IPS-20b (cell line): ENCODE results near the gene USP21.

ENCODE experiments used
- H3K27ac ChIP-seq: one replicate; pipeline ENCODE4 v1.5.1; 2013; ENCODE audit warnings: low read length
- H3K27me3 ChIP-seq: 2 replicates; pipeline ENCODE4 v1.6.1; 2013; ENCODE audit warnings: mild to moderate bottlenecking, low read length, inconsistent platforms; ENCODE audit not compliant: insufficient read depth
- H3K36me3 ChIP-seq: 2 replicates; pipeline ENCODE4 v1.6.1; 2013; ENCODE audit warnings: low read depth, mild to moderate bottlenecking, inconsistent platforms, low read length, moderate library complexity; ENCODE audit not compliant: insufficient read depth
- H3K4me1 ChIP-seq: 2 replicates; pipeline ENCODE4 v1.6.1; 2013; ENCODE audit warnings: mild to moderate bottlenecking, control low read depth, inconsistent platforms, low read length, moderate library complexity; ENCODE audit not compliant: insufficient read depth
- H3K4me3 ChIP-seq: 2 replicates; pipeline ENCODE4 v1.5.1; 2013; ENCODE audit warnings: mild to moderate bottlenecking, low read length, inconsistent platforms
- H3K9ac ChIP-seq: 2 replicates; pipeline ENCODE4 v1.6.1; 2013; ENCODE audit warnings: low read depth, mild to moderate bottlenecking, inconsistent platforms, low read length, moderate library complexity
- H3K9me3 ChIP-seq: 2 replicates; pipeline ENCODE4 v1.6.1; 2013; ENCODE audit warnings: mild to moderate bottlenecking, low read depth, low read length, inconsistent platforms; ENCODE audit not compliant: insufficient read depth

USP21 gene

GRCh38 chr1:161173711-161174110, 14.4 kb downstream of the USP21 start:
- peaks cover 6% of the 10 kb centered on the region; the same call in 1 of the 2 replicates for H3K4me1 ChIP-seq
- H3K9me3 ChIP-seq = no peaks in the 10 kb centered on the region
- H3K27ac ChIP-seq = no peak overlapping the region
- no peak overlapping the region for H3K9ac ChIP-seq
- no peak overlapping the region for H3K4me3 ChIP-seq
- H3K36me3 ChIP-seq = peaks cover 63% of the 10 kb centered on the region
- H3K27me3 ChIP-seq = no peaks in the 10 kb centered on the region

- Histone ChIP-seq H3K36me3 (peaks cover 52% of the 10 kb centered on the region), H3K27ac (no peak overlapping the region), H3K4me1 (peaks cover 6% of the 10 kb centered on the region; the same call in 1 of the 2 replicates), H3K27me3 (no peaks in the 10 kb centered on the region), H3K4me3 (no peak overlapping the region), H3K9ac (no peak overlapping the region), H3K9me3 (no peaks in the 10 kb centered on the region)
These were observed 15.6 kb downstream of the USP21 start for GRCh38 chr1:161174911-161175310.

- Histone ChIP-seq H3K9ac (no peak overlapping the region), H3K36me3 (peaks cover 45% of the 10 kb centered on the region), H3K4me3 (0 out of 2 replicates have a peak overlapping the region, but pooled peaks have one; percentile 84), H3K27me3 (no peaks in the 10 kb centered on the region), H3K27ac (no peak overlapping the region), H3K9me3 (no peaks in the 10 kb centered on the region), H3K4me1 (peaks cover 6% of the 10 kb centered on the region; the same call in 1 of the 2 replicates)
These were observed 16.6 kb downstream of the USP21 start for GRCh38 chr1:161175771-161176453.

- peaks cover 6% of the 10 kb centered on the region; the same call in 1 of the 2 replicates for H3K4me1 ChIP-seq
- H3K36me3 ChIP-seq = peaks cover 38% of the 10 kb centered on the region
- peak overlapping the region; percentile 79; the same call in 1 of the 2 replicates for H3K9ac ChIP-seq
- peak overlapping the region; percentile 84 for H3K4me3 ChIP-seq
- H3K27me3 ChIP-seq = no peaks in the 10 kb centered on the region
- H3K9me3 ChIP-seq = no peaks in the 10 kb centered on the region
- no peak overlapping the region for H3K27ac ChIP-seq
These were observed 17.3 kb downstream of the USP21 start for GRCh38 chr1:161176468-161177111.

- no peaks in the 10 kb centered on the region for H3K27me3 ChIP-seq
- H3K4me1 ChIP-seq = peaks cover 6% of the 10 kb centered on the region; the same call in 1 of the 2 replicates
- H3K9me3 ChIP-seq = no peaks in the 10 kb centered on the region
- H3K9ac ChIP-seq = peak within 1 kb of the TSS; percentile 79; the same call in 1 of the 2 replicates
- no peak within 1 kb of the TSS for H3K27ac ChIP-seq
- H3K36me3 ChIP-seq = peaks cover 31% of the 10 kb centered on the region
- H3K4me3 ChIP-seq = peak within 1 kb of the TSS; percentile 84
These were observed 18.0 kb downstream of the USP21 start, which contains the start of gene B4GALT3 for GRCh38 chr1:161177112-161177935. TSS of gene B4GALT3 (minus strand) at chr1:161177507. CDS start at chr1:161176060, 1,447 bp downstream.

GRCh38 chr1:161177936-161178244, 18.6 kb downstream of the USP21 start:
- Histone ChIP-seq H3K9me3 (no peaks in the 10 kb centered on the region), H3K4me3 (peak overlapping the region; percentile 84), H3K36me3 (peaks cover 25% of the 10 kb centered on the region), H3K27ac (no peak overlapping the region), H3K9ac (peak overlapping the region; percentile 79; the same call in 1 of the 2 replicates), H3K4me1 (peaks cover 6% of the 10 kb centered on the region; the same call in 1 of the 2 replicates), H3K27me3 (no peaks in the 10 kb centered on the region)

- no peak overlapping the region for H3K4me3 ChIP-seq
- peaks cover 10% of the 10 kb centered on the region for H3K36me3 ChIP-seq
- no peak overlapping the region for H3K9ac ChIP-seq
- peaks cover 6% of the 10 kb centered on the region; the same call in 1 of the 2 replicates for H3K4me1 ChIP-seq
- H3K9me3 ChIP-seq = no peaks in the 10 kb centered on the region
- no peaks in the 10 kb centered on the region for H3K27me3 ChIP-seq
- H3K27ac ChIP-seq = no peak overlapping the region
These were observed 20.4 kb downstream of the USP21 start for GRCh38 chr1:161179698-161180097.

GRCh38 chr1:161180639-161181038, 21.3 kb downstream of the USP21 start:
- H3K4me3 ChIP-seq = no peak overlapping the region
- H3K27ac ChIP-seq = no peak overlapping the region
- no peaks in the 10 kb centered on the region for H3K27me3 ChIP-seq
- H3K36me3 ChIP-seq = peaks cover under 1% of the 10 kb centered on the region; the same call in 1 of the 2 replicates
- H3K9ac ChIP-seq = no peak overlapping the region
- H3K9me3 ChIP-seq = no peaks in the 10 kb centered on the region
- peaks cover 6% of the 10 kb centered on the region; the same call in 1 of the 2 replicates for H3K4me1 ChIP-seq

GRCh38 chr1:161182214-161182613, 22.9 kb downstream of the USP21 start:
- Histone ChIP-seq H3K9me3 (no peaks in the 10 kb centered on the region), H3K9ac (no peak overlapping the region), H3K4me3 (no peak overlapping the region), H3K36me3 (no peaks in the 10 kb centered on the region), H3K4me1 (peaks cover 6% of the 10 kb centered on the region; the same call in 1 of the 2 replicates), H3K27ac (no peak overlapping the region), H3K27me3 (no peaks in the 10 kb centered on the region)

GRCh38 chr1:161185282-161185682, 26.0 kb downstream of the USP21 start:
- no peaks in the 10 kb centered on the region for H3K27me3 ChIP-seq
- no peaks in the 10 kb centered on the region for H3K36me3 ChIP-seq
- no peak overlapping the region for H3K27ac ChIP-seq
- H3K9me3 ChIP-seq = no peaks in the 10 kb centered on the region
- no peak overlapping the region for H3K4me3 ChIP-seq
- no peak overlapping the region for H3K9ac ChIP-seq
- H3K4me1 ChIP-seq = no peaks in the 10 kb centered on the region

- no peaks in the 10 kb centered on the region for H3K36me3 ChIP-seq
- no peak overlapping the region for H3K4me3 ChIP-seq
- H3K9me3 ChIP-seq = no peaks in the 10 kb centered on the region
- H3K9ac ChIP-seq = no peak overlapping the region
- no peaks in the 10 kb centered on the region for H3K4me1 ChIP-seq
- no peak overlapping the region for H3K27ac ChIP-seq
- H3K27me3 ChIP-seq = no peaks in the 10 kb centered on the region
These were observed 26.5 kb downstream of the USP21 start for GRCh38 chr1:161185732-161186311.
